GM18873 (cell line): ENCODE results near the gene WASHC4.
"Not testable (repeated sequence)": the region's sequence is repeated elsewhere in the genome, so short reads cannot be mapped to it uniquely, and the experiment has no call there.

Experiments used
- ATAC-seq: cut with Tn5 transposase; IDR thresholded peaks from one replicate; pipeline ENCODE4 v1.9.1; 2021; ENCODE audit warnings: mild to moderate bottlenecking, moderate library complexity, moderate number of reproducible peaks; ENCODE audit not compliant: unreplicated experiment, low FRiP score

The WASHC4 gene

GRCh38 chr12:105162174-105162573 lies 54.6 kb downstream of the WASHC4 start:
- ATAC-seq: no peak

GRCh38 chr12:105164068-105164467 lies 56.5 kb downstream of the WASHC4 start:
- no peak for ATAC-seq

GRCh38 chr12:105166736-105167135 lies 59.2 kb downstream of the WASHC4 start:
- ATAC-seq: no peak

GRCh38 chr12:105167346-105167745 lies 59.8 kb downstream of the WASHC4 start:
- ATAC-seq: no peak

GRCh38 chr12:105168006-105168405 lies 60.5 kb downstream of the WASHC4 start:
- no peak for ATAC-seq

- no peak for ATAC-seq
Observed at GRCh38 chr12:105170139-105170538, 62.6 kb downstream of the WASHC4 start.

- no peak for ATAC-seq
Observed at GRCh38 chr12:105171691-105172436, 64.3 kb downstream of the WASHC4 start.

GRCh38 chr12:105175397-105175990 lies 68.0 kb downstream of the WASHC4 start:
- no peak for ATAC-seq

- ATAC-seq: no peak
Observed at GRCh38 chr12:105177208-105177607, 69.7 kb downstream of the WASHC4 start.

GRCh38 chr12:105179114-105179513 lies 71.6 kb downstream of the WASHC4 start:
- not testable (repeated sequence) for ATAC-seq

- not testable (repeated sequence) for ATAC-seq
Observed at GRCh38 chr12:105183406-105183805, 75.9 kb downstream of the WASHC4 start.

- ATAC-seq: not testable (repeated sequence)
Observed at GRCh38 chr12:105183976-105184375, 76.4 kb downstream of the WASHC4 start.

- ATAC-seq: no peak
Observed at GRCh38 chr12:105189293-105189692, 81.8 kb downstream of the WASHC4 start.

- no peak for ATAC-seq
Observed at GRCh38 chr12:105190530-105190929, 83.0 kb downstream of the WASHC4 start.

GRCh38 chr12:105192624-105193225 lies 85.2 kb downstream of the WASHC4 start:
- ATAC-seq: no peak

- no peak for ATAC-seq
Observed at GRCh38 chr12:105194947-105195346, 87.4 kb downstream of the WASHC4 start.

- no peak for ATAC-seq
Observed at GRCh38 chr12:105196090-105196489, 88.6 kb downstream of the WASHC4 start.

GRCh38 chr12:105198961-105199360 lies 91.4 kb downstream of the WASHC4 start:
- ATAC-seq: no peak

GRCh38 chr12:105200385-105200784 lies 92.9 kb downstream of the WASHC4 start:
- ATAC-seq: no peak

GRCh38 chr12:105201299-105201698 lies 93.8 kb downstream of the WASHC4 start:
- no peak for ATAC-seq

- no peak for ATAC-seq
Observed at GRCh38 chr12:105202202-105202601, 94.7 kb downstream of the WASHC4 start.

- no peak for ATAC-seq
Observed at GRCh38 chr12:105204127-105204526, 96.6 kb downstream of the WASHC4 start.
